OCI-LY1 (cell line): Measurements from ENCODE around the gene FRK.

Experiments used
- H2AFZ ChIP-seq: fragments of 200-600 bp; sonication (generic), shearing (Covaris generic); 2 replicates; pipeline ENCODE4 v1.6.0; 2014; ENCODE audit warnings: antibody characterized with exemption, mild to moderate bottlenecking, low read length
- H3F3A ChIP-seq: fragments of 200-600 bp; sonication (generic), shearing (Covaris generic); 2 replicates; pipeline ENCODE4 v1.6.0; 2014; ENCODE audit warnings: mild to moderate bottlenecking, antibody characterized with exemption, low read length, moderate library complexity; ENCODE audit not compliant: insufficient read depth
- H3K27ac ChIP-seq: fragments of 200-600 bp; sonication (generic); 2 replicates; pipeline ENCODE4 v1.5.1; 2014; ENCODE audit warnings: low read length, mixed run types, mild to moderate bottlenecking, low read depth; ENCODE audit not compliant: poor library complexity, severe bottlenecking
- H3K27me3 ChIP-seq: fragments of 200-600 bp; sonication (generic); 2 replicates; pipeline ENCODE4 v1.6.0; 2014; ENCODE audit warnings: antibody characterized with exemption, mild to moderate bottlenecking, low read length, moderate library complexity; ENCODE audit not compliant: insufficient read depth
- H3K36me3 ChIP-seq: fragments of 200-600 bp; sonication (generic); 2 replicates; pipeline ENCODE4 v1.6.1; 2014; ENCODE audit warnings: mild to moderate bottlenecking, antibody characterized with exemption, low read length, moderate library complexity, mixed read lengths; ENCODE audit not compliant: insufficient read depth
- H3K4me1 ChIP-seq: fragments of 200-600 bp; sonication (generic); 2 replicates; pipeline ENCODE4 v1.5.1; 2014; ENCODE audit warnings: mild to moderate bottlenecking, low read length, moderate library complexity; ENCODE audit not compliant: insufficient read depth, severe bottlenecking
- H3K4me2 ChIP-seq: fragments of 200-600 bp; sonication (generic), shearing (Covaris generic); 2 replicates; pipeline ENCODE4 v1.6.1; 2014; ENCODE audit warnings: low read length
- H3K4me3 ChIP-seq: fragments of 200-600 bp; sonication (generic); 2 replicates; pipeline ENCODE4 v1.5.1; 2014; ENCODE audit warnings: low read length, low read depth, mild to moderate bottlenecking, mixed read lengths; ENCODE audit not compliant: poor library complexity, severe bottlenecking
- H3K79me2 ChIP-seq: fragments of 200-600 bp; shearing (Covaris generic); 2 replicates; pipeline ENCODE4 v1.6.1; 2016; ENCODE audit warnings: mixed run types, low read length, mixed read lengths; ENCODE audit not compliant: insufficient read depth
- H3K9ac ChIP-seq: fragments of 200-600 bp; sonication (generic), shearing (Covaris generic); 2 replicates; pipeline ENCODE4 v1.6.1; 2014; ENCODE audit warnings: mild to moderate bottlenecking, low read length, mixed read lengths
- H3K9me2 ChIP-seq: fragments of 200-600 bp; sonication (generic), shearing (Covaris generic); 2 replicates; pipeline ENCODE4 v1.6.1; 2014; ENCODE audit warnings: low read depth, mild to moderate bottlenecking, low read length, mixed read lengths
- H3K9me3 ChIP-seq: fragments of 200-600 bp; shearing (Covaris generic); 2 replicates; pipeline ENCODE4 v1.6.1; 2014; ENCODE audit warnings: low read length, mixed read lengths
- H4K20me1 ChIP-seq: fragments of 200-600 bp; sonication (generic), shearing (Covaris generic); 2 replicates; pipeline ENCODE4 v1.6.0; 2016; ENCODE audit warnings: mild to moderate bottlenecking, low read length; ENCODE audit not compliant: insufficient read depth
- EZH2 ChIP-seq: fragments of 200-600 bp; sonication (generic), shearing (Covaris generic); IDR thresholded peaks from 2 replicates; pipeline ENCODE4 v1.8.0; 2017; ENCODE audit warnings: borderline replicate concordance, mixed run types, mild to moderate bottlenecking, antibody characterized with exemption, low read length, moderate library complexity, mixed read lengths
- TF ChIP-seq, protein P1 (sequence below): fragments of 200-600 bp; sonication (generic), shearing (Covaris generic); IDR thresholded peaks from 2 replicates; pipeline ENCODE4 v1.5.1; 2017; ENCODE audit warnings: mild to moderate bottlenecking, antibody characterized with exemption, low read length, moderate library complexity, mixed read lengths

FRK gene

DNA sequence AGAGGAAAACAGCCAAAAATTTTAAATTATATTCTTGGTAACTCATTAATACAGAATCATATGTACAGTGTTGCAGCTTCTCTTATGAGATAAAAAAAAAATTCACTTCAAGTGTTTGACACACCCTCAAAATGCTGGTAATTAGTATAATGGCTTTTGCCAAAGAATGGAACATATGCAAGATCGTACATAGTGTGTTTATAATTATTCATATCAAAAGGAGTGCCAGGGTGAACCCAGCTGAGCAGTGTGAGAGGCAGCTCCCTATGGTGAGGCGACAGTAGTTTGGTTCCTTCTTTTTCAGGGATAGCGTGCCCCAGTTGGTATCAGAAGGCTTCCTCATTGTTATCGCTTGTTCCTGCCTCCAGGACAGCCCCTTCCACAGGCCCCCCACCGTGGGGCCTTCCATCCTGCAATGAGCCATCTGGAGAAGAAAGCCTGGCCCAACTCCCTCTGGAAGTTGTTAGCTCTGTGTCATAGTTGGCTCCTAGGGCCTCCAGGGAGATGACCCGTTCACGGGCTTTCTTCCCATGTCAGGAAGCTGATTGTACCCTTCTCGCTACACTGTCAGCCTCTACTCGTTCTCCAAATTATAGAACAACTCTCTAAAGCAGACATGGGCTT is 150.7 kb downstream of the FRK start:
- no peak overlapping the region for H2AFZ ChIP-seq
- H3K9me2 ChIP-seq, result no peaks in the 10 kb centered on the region
- no peaks in the 10 kb centered on the region for H3K79me2 ChIP-seq
- no peaks in the 10 kb centered on the region for H3F3A ChIP-seq
- no peaks in the 10 kb centered on the region for H3K9me3 ChIP-seq
- no peak overlapping the region for H3K4me3 ChIP-seq
- H4K20me1 ChIP-seq, result no peaks in the 10 kb centered on the region
- no peak overlapping the region for H3K4me2 ChIP-seq
- H3K9ac ChIP-seq, result no peak overlapping the region
- H3K36me3 ChIP-seq, result no peaks in the 10 kb centered on the region
- no peak overlapping the region for H3K27ac ChIP-seq
- no peaks in the 10 kb centered on the region for H3K27me3 ChIP-seq
- TF ChIP-seq, protein P1, sequence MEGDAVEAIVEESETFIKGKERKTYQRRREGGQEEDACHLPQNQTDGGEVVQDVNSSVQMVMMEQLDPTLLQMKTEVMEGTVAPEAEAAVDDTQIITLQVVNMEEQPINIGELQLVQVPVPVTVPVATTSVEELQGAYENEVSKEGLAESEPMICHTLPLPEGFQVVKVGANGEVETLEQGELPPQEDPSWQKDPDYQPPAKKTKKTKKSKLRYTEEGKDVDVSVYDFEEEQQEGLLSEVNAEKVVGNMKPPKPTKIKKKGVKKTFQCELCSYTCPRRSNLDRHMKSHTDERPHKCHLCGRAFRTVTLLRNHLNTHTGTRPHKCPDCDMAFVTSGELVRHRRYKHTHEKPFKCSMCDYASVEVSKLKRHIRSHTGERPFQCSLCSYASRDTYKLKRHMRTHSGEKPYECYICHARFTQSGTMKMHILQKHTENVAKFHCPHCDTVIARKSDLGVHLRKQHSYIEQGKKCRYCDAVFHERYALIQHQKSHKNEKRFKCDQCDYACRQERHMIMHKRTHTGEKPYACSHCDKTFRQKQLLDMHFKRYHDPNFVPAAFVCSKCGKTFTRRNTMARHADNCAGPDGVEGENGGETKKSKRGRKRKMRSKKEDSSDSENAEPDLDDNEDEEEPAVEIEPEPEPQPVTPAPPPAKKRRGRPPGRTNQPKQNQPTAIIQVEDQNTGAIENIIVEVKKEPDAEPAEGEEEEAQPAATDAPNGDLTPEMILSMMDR, result no peak
- TF ChIP-seq EZH2, result no peak
- H3K4me1 ChIP-seq, result no peaks in the 10 kb centered on the region

DNA sequence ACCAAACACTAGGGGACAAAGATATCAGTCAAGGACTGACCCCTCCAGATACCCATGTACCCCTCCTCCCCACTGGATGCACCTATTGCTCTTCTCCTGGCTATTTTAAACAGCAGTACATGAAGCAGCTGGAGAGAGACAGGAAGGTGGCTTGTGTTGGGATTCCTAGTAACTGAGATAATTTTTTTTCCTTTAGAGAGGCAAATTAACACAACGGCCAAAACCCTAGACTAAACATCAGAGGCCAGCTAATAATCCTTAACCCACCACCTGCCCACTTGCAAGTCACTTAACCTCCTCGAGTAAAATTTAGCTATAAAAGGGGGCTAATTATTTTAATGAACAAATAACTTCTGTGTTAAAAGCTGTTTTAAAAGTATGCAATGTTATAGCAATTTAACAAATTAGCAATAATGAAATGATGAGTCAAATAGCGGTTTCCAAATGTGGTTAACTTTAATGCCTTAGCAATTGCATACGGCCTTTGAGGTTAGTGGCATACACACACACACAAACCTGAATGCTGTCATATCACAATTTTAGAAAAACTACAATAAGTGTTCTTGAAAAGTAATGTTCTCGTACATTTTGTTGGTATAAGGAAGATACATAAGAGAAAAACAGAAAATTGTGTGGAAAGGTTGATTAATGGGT is 151.7 kb downstream of the FRK start:
- H3F3A ChIP-seq, result no peaks in the 10 kb centered on the region
- H3K27ac ChIP-seq, result no peak overlapping the region
- no peak overlapping the region for H3K9ac ChIP-seq
- no peaks in the 10 kb centered on the region for H3K36me3 ChIP-seq
- no peak for TF ChIP-seq EZH2
- TF ChIP-seq, protein P1, result no peak
- H4K20me1 ChIP-seq, result no peaks in the 10 kb centered on the region
- H3K4me1 ChIP-seq, result no peaks in the 10 kb centered on the region
- H3K27me3 ChIP-seq, result no peaks in the 10 kb centered on the region
- H3K4me2 ChIP-seq, result no peak overlapping the region
- H3K4me3 ChIP-seq, result no peak overlapping the region
- no peaks in the 10 kb centered on the region for H3K9me2 ChIP-seq
- no peaks in the 10 kb centered on the region for H3K79me2 ChIP-seq
- no peak overlapping the region for H2AFZ ChIP-seq
- no peaks in the 10 kb centered on the region for H3K9me3 ChIP-seq

- H3K27me3 ChIP-seq, result no peaks in the 10 kb centered on the region
- no peaks in the 10 kb centered on the region for H3K9me3 ChIP-seq
- no peaks in the 10 kb centered on the region for H3K79me2 ChIP-seq
- no peaks in the 10 kb centered on the region for H3K4me1 ChIP-seq
- TF ChIP-seq EZH2, result no peak
- no peaks in the 10 kb centered on the region for H3K36me3 ChIP-seq
- H3K27ac ChIP-seq, result no peak overlapping the region
- H3F3A ChIP-seq, result no peaks in the 10 kb centered on the region
- H3K4me3 ChIP-seq, result no peak overlapping the region
- no peaks in the 10 kb centered on the region for H3K9me2 ChIP-seq
- H3K4me2 ChIP-seq, result no peak overlapping the region
- no peak overlapping the region for H3K9ac ChIP-seq
- no peaks in the 10 kb centered on the region for H4K20me1 ChIP-seq
- H2AFZ ChIP-seq, result no peak overlapping the region
Measured at GRCh38 chr6:115905471-115905870, 155.2 kb downstream of the FRK start.

- Histone ChIP-seq H3K9me3 (no peaks in the 10 kb centered on the region), H3K79me2 (no peaks in the 10 kb centered on the region), H3K36me3 (no peaks in the 10 kb centered on the region), H2AFZ (no peak overlapping the region), H3F3A (no peaks in the 10 kb centered on the region), H3K4me3 (no peak overlapping the region), H4K20me1 (no peaks in the 10 kb centered on the region), H3K27me3 (no peaks in the 10 kb centered on the region), H3K9ac (no peak overlapping the region), H3K4me2 (no peak overlapping the region), H3K27ac (no peak overlapping the region), H3K4me1 (no peaks in the 10 kb centered on the region), H3K9me2 (no peaks in the 10 kb centered on the region)
- TF ChIP-seq EZH2, result no peak
- TF ChIP-seq, protein P1, result no peak
Measured at GRCh38 chr6:115902436-115902835, 158.3 kb downstream of the FRK start.
